HS-27A (cell line): ENCODE data around the gene SUMF2.
"Not testable (repeated sequence)": the region's sequence is repeated elsewhere in the genome, so short reads cannot be mapped to it uniquely, and the experiment has no call there.

Experiments
- DNase-seq: peaks from one replicate; pipeline ENCODE4 v3.0.0-alpha.2; 2012; ENCODE audit warnings: low read depth, missing footprints

SUMF2 gene

GRCh38 chr7:56063882-56064625 lies at the start of gene SUMF2:
Gene SUMF2 (plus strand): TSS chr7:56064286. CDS start chr7:56064312, 26 bp downstream.
- DNase-seq: peak; percentile 72

- DNase-seq: not testable (repeated sequence)
Measured at GRCh38 chr7:56017015-56017414, 47.1 kb upstream of the SUMF2 start.

- no peak for DNase-seq
Measured at GRCh38 chr7:56019501-56019900, 44.6 kb upstream of the SUMF2 start.

GRCh38 chr7:56023500-56023899 lies 40.6 kb upstream of the SUMF2 start:
- DNase-seq: no peak

- no peak for DNase-seq
Measured at GRCh38 chr7:56026538-56026937, 37.5 kb upstream of the SUMF2 start.

- no peak for DNase-seq
Measured at GRCh38 chr7:56028942-56029630, 35.0 kb upstream of the SUMF2 start.

- DNase-seq: no peak
Measured at GRCh38 chr7:56030340-56030739, 33.7 kb upstream of the SUMF2 start.

- DNase-seq: not testable (repeated sequence)
Measured at GRCh38 chr7:56031556-56031955, 32.5 kb upstream of the SUMF2 start.

- DNase-seq: not testable (repeated sequence)
Measured at GRCh38 chr7:56032578-56032977, 31.5 kb upstream of the SUMF2 start.

- no peak for DNase-seq
Measured at GRCh38 chr7:56033671-56034432, 30.2 kb upstream of the SUMF2 start.

GRCh38 chr7:56040730-56041129 lies 23.4 kb upstream of the SUMF2 start:
- no peak for DNase-seq

- not testable (repeated sequence) for DNase-seq
Measured at GRCh38 chr7:56045758-56046157, 18.3 kb upstream of the SUMF2 start.

GRCh38 chr7:56046721-56047445 lies 17.2 kb upstream of the SUMF2 start:
- no peak for DNase-seq

- not testable (repeated sequence) for DNase-seq
Measured at GRCh38 chr7:56047446-56048116, 16.5 kb upstream of the SUMF2 start.

GRCh38 chr7:56048245-56048644 lies 15.8 kb upstream of the SUMF2 start:
- DNase-seq: no peak

- DNase-seq: not testable (repeated sequence)
Measured at GRCh38 chr7:56048763-56049162, 15.3 kb upstream of the SUMF2 start.

- DNase-seq: no peak
Measured at GRCh38 chr7:56051053-56051338, 13.1 kb upstream of the SUMF2 start.

GRCh38 chr7:56051339-56052191 lies 12.5 kb upstream of the SUMF2 start, which contains the start of the genes CCT6A and PSPH:
Gene CCT6A (plus strand): TSS chr7:56051765. CDS start chr7:56051849, 84 bp downstream.
Gene PSPH (minus strand): TSS chr7:56051444. CDS start chr7:56021212, 30,232 bp downstream.
- peak; percentile 96 for DNase-seq

GRCh38 chr7:56053379-56053778 lies 10.7 kb upstream of the SUMF2 start:
- no peak for DNase-seq

GRCh38 chr7:56053993-56054392 lies 10.1 kb upstream of the SUMF2 start:
- no peak for DNase-seq
